Activated naive CD4-positive, alpha-beta T cell treated with anti-CD3 and anti-CD28 coated beads for 36 hours (primary cell): Measurements from ENCODE around the gene VEZF1. TPM values are rescaled to one million over a fixed set of nuclear protein-coding genes. Genes with fewer than 3 reads are reported as not detected.

ENCODE experiments used
- CTCF ChIA-PET: fragments of 350-600 bp; sonication (Branson Sonifier 250); formaldehyde crosslinking; loops from one replicate; lab custom pipeline; 2021; ENCODE audit warnings: antibody characterized with exemption; lab: Charles Lee
- DNase-seq: peaks from one replicate; pipeline ENCODE4 v3.0.0-alpha.2; 2020
- H3K27ac Mint-ChIP-seq: one replicate; pipeline ENCODE4 v1.8.0; 2021; ENCODE audit warnings: mild to moderate bottlenecking, mixed read lengths
- H3K27me3 Mint-ChIP-seq: one replicate; pipeline ENCODE4 v1.8.0; 2021; ENCODE audit warnings: low read depth, mixed read lengths
- H3K36me3 Mint-ChIP-seq: one replicate; pipeline ENCODE4 v1.8.0; 2021; ENCODE audit warnings: low read depth, mixed read lengths
- H3K4me1 Mint-ChIP-seq: one replicate; pipeline ENCODE4 v1.8.0; 2021; ENCODE audit warnings: low read depth, mixed read lengths
- H3K4me3 Mint-ChIP-seq: one replicate; pipeline ENCODE4 v1.8.0; 2021; ENCODE audit warnings: mild to moderate bottlenecking, moderate library complexity, mixed read lengths
- H3K9me3 Mint-ChIP-seq: one replicate; pipeline ENCODE4 v1.8.0; 2021; ENCODE audit warnings: mixed read lengths
- intact Hi-C: fragments of 100-400 bp; cut with micrococcal nuclease; formaldehyde crosslinking; loops from one replicate; pipeline ENCODE4 v1.15.1; 2023
- total RNA-seq, 2 experiments: library from RNA; stranded (reverse); gene quantifications; one replicate each; pipeline ENCODE4 v1.2.3, GENCODE V29; 2021

VEZF1 gene
- total RNA-seq, 2 experiments from 2014 or later, result 21.7 to 22.0 TPM

DNA sequence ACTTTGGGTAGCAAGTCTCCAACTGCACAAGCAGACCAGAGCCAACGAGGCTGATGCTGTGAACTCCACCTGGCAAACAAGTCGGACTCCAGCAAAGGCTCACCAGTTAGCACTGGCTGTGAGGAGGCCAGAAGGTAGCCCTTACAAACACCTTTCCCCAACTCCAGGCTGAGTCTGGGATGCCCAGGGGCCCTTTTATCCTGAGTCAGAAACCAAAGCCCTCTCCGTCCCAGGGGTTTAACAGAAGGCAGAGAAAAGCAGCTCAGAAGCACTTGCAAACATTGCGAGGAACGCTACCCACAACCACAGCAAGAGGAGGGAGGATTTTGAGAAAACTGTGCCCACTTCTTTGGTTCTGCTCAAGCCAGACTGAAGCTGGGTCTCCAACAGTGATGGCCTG is 57.8 kb downstream of the VEZF1 start:
- Mint-ChIP-seq H3K9me3 (no peaks in the 10 kb centered on the region), H3K27me3 (no peaks in the 10 kb centered on the region), H3K4me3 (no peak overlapping the region), H3K27ac (no peak overlapping the region), H3K4me1 (no peaks in the 10 kb centered on the region), H3K36me3 (no peaks in the 10 kb centered on the region)
- CTCF ChIA-PET, result no interaction called here
- no peak for DNase-seq
- intact Hi-C loops, result no loop called here

DNA sequence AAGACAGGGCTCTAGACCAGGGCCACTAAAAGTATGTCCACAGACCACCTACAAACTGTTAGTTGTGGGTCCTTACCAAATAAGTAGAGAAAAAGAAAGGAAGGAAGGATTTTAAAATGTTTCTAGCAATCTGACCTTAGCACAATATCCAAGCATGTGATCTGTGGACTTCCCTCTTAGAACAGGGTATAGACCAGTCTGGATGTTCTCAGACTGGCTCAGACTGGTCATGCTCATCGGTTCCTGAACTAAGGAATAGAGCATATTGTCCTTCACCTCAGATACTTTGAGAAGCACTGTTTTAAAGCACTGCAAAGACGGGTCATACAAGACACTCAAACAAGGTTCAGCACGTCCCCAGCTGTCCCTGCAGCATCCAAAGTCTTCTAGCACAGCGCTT is 58.7 kb downstream of the VEZF1 start:
- Mint-ChIP-seq H3K4me1 (no peaks in the 10 kb centered on the region), H3K27me3 (no peaks in the 10 kb centered on the region), H3K36me3 (no peaks in the 10 kb centered on the region), H3K4me3 (no peak overlapping the region), H3K27ac (no peak overlapping the region), H3K9me3 (no peaks in the 10 kb centered on the region)
- CTCF ChIA-PET, result no interaction called here
- DNase-seq, result no peak
- intact Hi-C loops, result no loop called here

DNA sequence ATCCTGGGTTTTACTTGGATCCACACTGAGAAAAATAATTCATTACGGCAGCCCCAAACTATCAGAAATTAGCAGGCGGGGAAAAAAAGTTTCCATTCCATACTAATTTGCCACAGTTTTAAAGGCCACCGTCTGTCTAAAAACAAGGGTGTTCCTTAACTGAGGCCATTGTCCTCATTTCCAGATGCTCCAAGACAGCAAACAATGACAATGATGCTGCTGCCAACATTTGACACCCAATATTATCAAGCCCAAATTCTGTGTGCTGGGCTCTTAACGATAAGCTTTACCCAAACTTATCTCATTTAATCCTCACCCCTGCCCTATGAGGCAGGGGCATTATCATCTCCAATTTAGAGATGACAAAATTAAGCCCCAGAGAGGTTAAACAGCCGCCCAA is 59.1 kb downstream of the VEZF1 start:
- intact Hi-C loops, result no loop called here
- H3K4me1 Mint-ChIP-seq, result no peaks in the 10 kb centered on the region
- H3K36me3 Mint-ChIP-seq, result no peaks in the 10 kb centered on the region
- no peak overlapping the region for H3K27ac Mint-ChIP-seq
- CTCF ChIA-PET, result no interaction called here
- no peaks in the 10 kb centered on the region for H3K9me3 Mint-ChIP-seq
- H3K27me3 Mint-ChIP-seq, result no peaks in the 10 kb centered on the region
- no peak overlapping the region for H3K4me3 Mint-ChIP-seq
- DNase-seq, result no peak

DNA sequence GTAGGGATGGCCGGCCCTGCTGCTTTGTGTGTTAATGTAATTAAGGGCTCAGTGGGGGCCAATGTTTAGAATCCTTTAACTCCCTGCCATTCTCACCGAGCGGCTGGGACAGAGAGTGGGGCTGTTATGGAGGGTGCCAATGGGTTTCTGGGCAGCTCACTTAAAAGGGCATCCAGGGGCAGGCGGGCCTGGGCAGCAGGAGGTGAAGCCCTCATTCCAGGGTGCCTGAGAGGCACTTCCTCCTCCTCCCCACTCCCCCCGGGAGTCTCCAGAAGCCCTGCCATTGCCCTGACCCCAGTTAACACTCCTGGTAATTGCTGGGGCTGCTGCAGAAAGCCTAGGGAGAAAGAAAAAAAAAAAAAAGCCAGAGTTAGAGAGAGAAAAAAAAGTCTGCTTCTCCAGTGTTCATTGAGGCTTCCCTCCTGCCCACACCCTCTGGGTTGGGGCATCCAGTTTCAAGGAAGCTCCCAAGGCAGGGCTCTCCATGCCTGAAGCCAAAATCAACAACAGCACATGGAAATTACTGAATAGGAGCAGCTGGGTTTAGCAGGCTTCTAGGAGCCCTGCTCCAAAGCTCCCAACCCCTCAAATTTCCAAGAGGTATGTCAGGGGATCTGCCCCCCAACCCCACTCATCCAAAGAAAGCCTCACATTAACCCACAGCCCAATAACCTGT is 60.9 kb downstream of the VEZF1 start:
- H3K27ac Mint-ChIP-seq, result no peak overlapping the region
- H3K36me3 Mint-ChIP-seq, result no peaks in the 10 kb centered on the region
- no peak for DNase-seq
- intact Hi-C loops, result no loop called here
- H3K4me3 Mint-ChIP-seq, result no peak overlapping the region
- CTCF ChIA-PET, result interaction anchor here (1.3 kb wide), 1 partner anchor 93 kb away, joined by 4 read pairs; no protein-coding TSS in a partner anchor
- H3K9me3 Mint-ChIP-seq, result no peaks in the 10 kb centered on the region
- H3K27me3 Mint-ChIP-seq, result no peaks in the 10 kb centered on the region
- no peaks in the 10 kb centered on the region for H3K4me1 Mint-ChIP-seq

DNA sequence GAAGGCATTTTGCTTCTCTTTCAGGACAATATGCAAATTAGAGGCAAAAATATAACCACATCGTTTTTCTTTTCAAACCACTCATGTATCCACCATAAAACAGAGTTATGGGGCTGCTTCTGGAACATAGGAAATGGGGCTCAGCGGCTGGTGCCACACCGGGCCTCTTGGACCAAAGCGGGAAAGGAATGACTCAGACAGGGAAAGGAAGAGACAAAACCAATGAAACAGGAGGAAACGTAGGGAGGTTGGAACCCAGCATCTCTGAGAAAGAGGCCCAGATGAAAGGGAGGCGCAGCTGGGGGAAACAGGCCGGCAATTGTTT is 61.4 kb downstream of the VEZF1 start:
- no peak overlapping the region for H3K4me3 Mint-ChIP-seq
- H3K27ac Mint-ChIP-seq, result no peak overlapping the region
- H3K9me3 Mint-ChIP-seq, result no peaks in the 10 kb centered on the region
- no peaks in the 10 kb centered on the region for H3K4me1 Mint-ChIP-seq
- intact Hi-C loops, result no loop called here
- CTCF ChIA-PET, result no interaction called here
- DNase-seq, result no peak
- no peaks in the 10 kb centered on the region for H3K27me3 Mint-ChIP-seq
- H3K36me3 Mint-ChIP-seq, result no peaks in the 10 kb centered on the region

DNA sequence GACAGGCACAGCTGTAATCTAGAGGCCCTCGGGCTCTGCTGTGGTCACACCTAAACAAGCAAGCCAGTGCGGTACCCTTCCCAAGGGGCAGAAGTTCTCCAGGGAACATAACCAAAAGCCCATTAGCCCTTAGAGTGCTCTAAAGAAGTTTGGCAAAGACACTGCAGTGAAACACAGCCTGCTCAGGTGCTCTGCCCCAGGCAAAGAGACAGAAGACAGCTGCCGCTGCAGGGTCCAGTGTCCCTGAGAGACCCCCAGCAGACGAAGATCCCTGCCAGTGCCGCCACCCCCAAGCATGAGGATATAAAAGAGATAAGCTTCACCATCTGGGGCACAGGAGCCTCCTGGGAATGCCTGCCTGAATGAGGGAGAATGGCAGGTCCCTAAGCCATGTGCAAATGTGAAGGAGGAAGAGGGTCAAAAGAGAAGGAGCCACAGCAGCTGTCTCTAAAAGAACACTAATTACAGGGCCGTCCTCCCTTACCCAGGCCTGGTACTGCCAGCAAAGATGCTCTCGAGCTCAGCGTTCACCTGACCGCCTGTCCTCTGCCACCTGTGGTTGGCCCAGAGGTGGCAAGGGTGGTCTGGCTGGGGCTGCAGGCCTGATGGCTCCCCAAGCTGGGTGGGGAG is 62.6 kb downstream of the VEZF1 start:
- no peak overlapping the region for H3K27ac Mint-ChIP-seq
- CTCF ChIA-PET, result interaction anchor here (0.7 to 1.6 kb wide), 2 partner anchors 35 to 427 kb away, joined by 3 to 12 read pairs; no protein-coding TSS in a partner anchor
- intact Hi-C loops, result no loop called here
- H3K9me3 Mint-ChIP-seq, result no peaks in the 10 kb centered on the region
- H3K4me3 Mint-ChIP-seq, result no peak overlapping the region
- no peaks in the 10 kb centered on the region for H3K27me3 Mint-ChIP-seq
- DNase-seq, result no peak
- no peaks in the 10 kb centered on the region for H3K4me1 Mint-ChIP-seq
- H3K36me3 Mint-ChIP-seq, result no peaks in the 10 kb centered on the region

DNA sequence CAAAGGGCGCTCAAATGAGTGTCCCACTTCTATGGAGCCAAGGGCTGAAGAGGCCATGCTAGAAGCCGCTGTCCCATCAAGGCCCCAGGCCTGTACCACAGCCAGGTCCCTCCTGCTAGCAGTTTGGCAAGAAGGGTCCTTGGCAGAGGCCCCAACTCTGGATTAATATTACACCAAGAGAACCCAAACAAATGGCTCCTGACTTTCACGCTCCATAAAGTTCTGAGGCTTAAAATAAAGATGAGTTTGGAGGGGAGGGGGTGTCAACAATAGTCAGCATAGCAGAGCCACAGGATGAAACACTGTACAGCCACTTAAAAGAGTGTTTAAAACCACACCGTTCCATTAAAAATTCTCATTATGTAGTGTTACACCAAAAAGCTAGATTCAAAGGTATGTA is 63.4 kb downstream of the VEZF1 start:
- no peak overlapping the region for H3K27ac Mint-ChIP-seq
- H3K27me3 Mint-ChIP-seq, result no peaks in the 10 kb centered on the region
- no peaks in the 10 kb centered on the region for H3K36me3 Mint-ChIP-seq
- no peaks in the 10 kb centered on the region for H3K4me1 Mint-ChIP-seq
- CTCF ChIA-PET, result interaction anchor here (1.6 kb wide), 1 partner anchor 34 kb away, joined by 3 read pairs; no protein-coding TSS in a partner anchor
- H3K9me3 Mint-ChIP-seq, result no peaks in the 10 kb centered on the region
- intact Hi-C loops, result no loop called here
- H3K4me3 Mint-ChIP-seq, result no peak overlapping the region
- DNase-seq, result no peak

Other genes starting within 250 kb of the VEZF1 start
- gene CCDC182, start 243.0 kb downstream of the VEZF1 start, total RNA-seq, result not detected
- 10 to 100 TPM; 57.5 to 59.1 TPM for gene MRPS23, start 138.2 kb downstream of the VEZF1 start, total RNA-seq
- under 1 TPM; 0.47 to 0.69 TPM for gene CUEDC1, start 32.8 kb downstream of the VEZF1 start, total RNA-seq
- 100 to 1,000 TPM; 248 to 257 TPM for gene SRSF1, start 19.0 kb upstream of the VEZF1 start, total RNA-seq
- gene DYNLL2, start 95.2 kb upstream of the VEZF1 start, total RNA-seq, result 10 to 100 TPM; 19.1 to 19.4 TPM
- under 1 TPM; 0.21 to 0.40 TPM for gene OR4D1, start 160.1 kb upstream of the VEZF1 start, total RNA-seq
- not detected for gene OR4D2, start 178.7 kb upstream of the VEZF1 start, total RNA-seq
- not detected for gene EPX, start 204.5 kb upstream of the VEZF1 start, total RNA-seq
- 10 to 100 TPM; 27.1 to 29.2 TPM for gene MKS1, start 231.0 kb upstream of the VEZF1 start, total RNA-seq